Endothelial cell of hepatic sinusoid (primary cell): ENCODE data around the gene PRR36.

ENCODE experiments used
- in situ Hi-C: cut with HindIII; loops from 2 replicates; pipeline ENCODE4 v1.10.0; 2017; ENCODE audit warnings: low sequenced_read_pairs

PRR36 gene

DNA sequence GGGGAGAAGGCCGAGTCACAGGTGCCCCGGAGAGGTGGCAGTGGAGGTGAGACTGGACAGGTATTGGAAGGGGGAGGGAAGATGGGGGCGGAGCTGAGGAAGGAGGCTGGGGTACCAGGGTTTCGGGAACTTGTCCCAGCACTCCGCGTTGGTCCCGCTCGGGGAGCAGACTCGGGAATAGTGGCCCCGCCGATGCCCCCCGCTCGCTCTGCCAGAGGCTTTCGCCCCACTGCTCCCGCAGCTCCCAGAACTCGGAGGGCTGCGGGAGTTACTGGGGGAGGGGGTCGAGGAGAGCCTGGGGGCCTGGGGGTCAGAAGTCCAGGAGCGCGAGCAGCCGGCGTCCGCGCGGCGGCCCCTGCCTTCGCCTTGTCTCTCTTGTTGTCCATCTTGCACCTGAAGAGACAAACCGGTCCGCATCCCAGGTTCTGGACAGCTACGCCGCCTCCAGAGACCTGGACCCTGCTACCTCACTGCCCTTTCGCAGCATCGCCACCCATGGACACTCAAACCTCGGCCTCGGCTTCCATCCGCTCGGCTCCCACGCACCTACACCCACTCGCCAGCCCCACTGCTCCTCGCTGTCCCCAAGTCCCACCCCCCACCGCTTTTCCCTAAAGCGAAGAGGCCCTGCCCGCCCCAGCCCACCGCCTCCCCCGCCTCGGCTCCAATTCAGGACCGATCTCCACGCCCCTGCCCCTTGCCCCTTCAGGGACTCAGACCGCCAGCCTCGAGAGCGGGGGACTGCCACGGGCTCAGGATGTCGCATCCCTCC lies 700 bp downstream of the PRR36 start:
- in situ Hi-C loops: no loop called here

DNA sequence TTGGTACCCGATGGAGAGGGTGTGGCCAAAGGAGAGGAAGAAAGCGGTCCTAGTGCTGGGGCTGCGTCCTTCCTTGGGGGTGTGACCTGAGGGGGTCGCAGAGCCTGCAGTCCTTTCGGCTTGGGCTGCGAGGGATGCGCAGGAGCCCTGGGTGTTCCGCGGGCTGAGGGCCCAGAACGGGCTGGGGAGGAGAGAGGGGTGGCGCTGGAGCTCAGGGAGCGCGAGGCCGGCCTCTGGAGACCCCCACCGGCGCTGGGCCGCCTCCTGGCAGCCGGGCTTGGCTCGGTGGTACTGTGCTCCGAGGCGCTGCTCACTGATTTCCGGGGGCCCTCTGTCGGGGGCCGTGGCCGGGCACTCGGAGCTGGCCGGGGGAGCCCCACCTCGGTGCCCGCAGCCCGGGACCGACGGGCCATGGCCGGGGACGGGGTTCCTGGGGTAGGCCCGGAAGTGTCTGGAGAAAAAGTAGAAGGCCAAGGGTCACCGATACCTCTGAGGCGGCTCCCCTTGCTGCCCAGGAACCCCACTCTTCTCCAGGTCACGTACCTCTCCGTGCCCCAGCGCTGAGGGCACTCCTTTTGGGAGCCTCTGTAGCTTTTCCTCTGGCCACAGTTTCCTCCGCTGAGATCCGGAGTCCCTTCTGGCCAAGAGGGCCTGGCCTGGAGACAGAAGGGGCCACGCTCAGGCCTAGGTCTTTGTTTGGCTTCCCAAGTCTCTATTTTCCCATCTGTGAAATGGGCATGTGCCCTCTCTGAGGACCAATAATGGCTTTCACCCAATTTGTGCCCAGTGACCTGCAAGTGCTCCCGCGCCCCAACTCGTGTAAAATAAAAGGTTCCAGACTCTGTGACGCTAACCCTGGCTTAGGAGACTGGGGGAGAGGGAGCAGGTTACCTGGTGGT lies 1.6 kb downstream of the PRR36 start:
- in situ Hi-C loops: no loop called here

- in situ Hi-C loops: no loop called here
Observed at GRCh38 chr19:7871437-7872305, 2.5 kb downstream of the PRR36 start.

DNA sequence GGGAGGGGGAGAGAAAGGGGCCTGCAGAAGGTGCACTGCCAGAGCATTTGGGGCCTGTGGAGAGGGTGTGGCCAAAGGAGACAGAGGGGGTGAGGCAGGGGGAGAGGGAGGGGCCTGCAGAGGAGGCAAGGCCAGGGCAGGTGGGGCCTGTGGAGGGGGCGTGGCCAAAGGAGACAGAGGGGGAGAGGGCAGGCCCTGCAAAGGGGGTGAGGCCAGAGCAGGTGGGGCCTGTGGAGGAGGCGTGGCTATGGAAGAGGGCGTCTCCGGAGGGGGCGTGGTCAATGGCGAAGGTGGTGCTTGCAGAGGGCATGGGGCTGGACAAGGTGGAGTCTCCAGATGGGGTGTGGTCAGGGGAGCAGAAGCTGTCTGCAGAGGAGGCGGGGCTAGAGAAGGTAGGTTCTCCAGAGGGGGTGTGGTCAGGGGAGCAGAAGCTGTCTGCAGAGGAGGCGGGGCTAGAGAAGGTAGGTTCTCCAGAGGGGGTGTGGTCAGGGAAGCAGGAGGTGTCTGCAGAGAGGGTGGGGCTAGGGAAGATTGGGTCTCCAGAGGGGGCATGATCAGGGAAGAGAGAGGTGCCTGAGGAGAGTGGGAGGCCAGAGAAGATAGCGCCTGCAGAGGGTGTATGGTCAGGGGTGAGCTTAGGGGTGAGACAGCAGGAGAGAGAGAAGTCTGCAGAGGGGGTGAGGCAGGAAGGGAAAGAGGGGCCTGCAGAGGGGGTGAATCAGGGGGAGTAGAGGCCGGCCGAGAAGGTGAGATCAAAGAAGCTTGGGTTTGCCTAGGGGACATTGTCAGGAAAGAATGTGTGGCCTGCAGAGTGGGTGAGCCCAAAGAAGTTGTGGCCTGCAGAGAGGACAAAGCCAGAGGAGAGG lies 3.4 kb downstream of the PRR36 start:
- in situ Hi-C loops: no loop called here

GRCh38 chr19:7869910-7870511 lies 4.2 kb downstream of the PRR36 start:
- in situ Hi-C loops: no loop called here

- in situ Hi-C loops: no loop called here
Observed at GRCh38 chr19:7869453-7869909, 4.7 kb downstream of the PRR36 start.

DNA sequence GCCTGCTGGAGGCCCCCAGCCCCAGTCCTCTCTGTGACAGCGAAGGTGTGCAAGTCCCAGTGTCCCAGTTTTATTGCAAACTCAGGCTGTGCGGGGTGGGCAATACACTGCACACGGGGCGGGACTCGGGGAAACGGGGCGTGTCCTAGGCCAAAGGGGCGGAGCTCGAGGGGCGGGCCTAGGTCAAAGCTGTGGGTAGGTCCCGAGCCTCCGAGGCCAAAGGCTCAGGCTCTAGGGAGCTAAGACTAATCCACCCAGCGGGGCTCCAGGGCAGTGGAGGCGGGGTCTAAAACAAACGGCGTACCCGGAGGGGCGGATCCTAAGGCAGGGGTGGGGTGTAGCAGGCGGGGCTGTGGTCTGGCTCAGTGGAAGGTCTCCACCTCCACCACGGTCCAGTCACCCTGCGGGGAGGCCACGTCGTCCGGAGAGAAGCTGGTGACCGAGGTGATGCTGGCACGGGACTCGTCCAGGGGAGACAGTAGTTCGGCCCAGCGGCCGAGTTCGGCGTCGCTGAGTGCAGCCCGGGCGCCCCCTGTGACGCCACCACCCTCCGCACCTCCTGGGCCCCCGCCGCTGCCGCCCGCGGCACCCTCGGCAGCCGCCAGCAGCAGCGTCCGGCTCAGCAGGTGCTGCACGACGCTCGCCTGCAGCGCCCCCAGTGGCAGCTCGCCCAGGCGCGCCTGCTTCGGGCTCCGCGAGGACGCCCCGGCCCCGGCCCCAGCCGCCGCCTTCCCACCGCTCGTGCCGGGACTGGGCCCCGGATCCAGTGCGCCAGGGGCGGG lies 5.3 kb downstream of the PRR36 start:
- in situ Hi-C loops: no loop called here

- in situ Hi-C loops: no loop called here
Observed at GRCh38 chr19:7868326-7868670, 5.9 kb downstream of the PRR36 start.

DNA sequence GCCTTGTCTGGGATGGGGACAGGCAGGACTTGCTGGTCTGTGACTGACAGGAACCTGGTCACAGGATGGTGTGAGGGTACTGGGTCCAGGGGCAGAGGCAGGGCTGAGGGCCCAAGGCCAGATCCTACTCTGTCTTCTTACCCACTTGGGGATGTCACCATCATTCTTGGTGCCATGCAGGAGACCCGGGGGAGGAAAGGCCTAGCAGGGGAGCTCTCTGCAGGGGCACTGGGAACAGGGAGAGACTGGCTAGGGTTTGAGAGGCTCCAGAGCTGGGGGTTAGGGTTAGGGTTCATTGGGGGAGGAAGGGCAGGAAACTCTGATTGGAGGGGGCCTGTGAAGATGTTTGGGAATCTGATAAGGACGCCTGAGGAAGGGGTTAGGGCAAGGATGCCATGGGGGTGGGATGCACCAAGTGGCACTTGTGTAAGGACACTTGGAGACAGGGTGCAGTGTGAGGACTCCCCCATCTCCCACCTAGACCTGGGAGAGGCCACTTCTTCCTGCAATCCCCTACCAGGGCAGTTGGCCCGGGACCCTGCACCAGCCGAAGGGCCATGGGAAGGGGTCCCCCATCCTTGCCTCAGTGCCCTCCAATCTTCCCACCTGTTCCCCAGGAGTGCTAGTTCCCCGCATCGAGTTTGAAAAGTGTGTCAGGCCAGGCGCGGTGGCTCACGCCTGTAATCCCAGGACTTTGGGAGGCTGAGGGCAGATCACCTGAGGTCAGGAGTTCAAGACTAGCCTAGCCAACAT lies 6.9 kb downstream of the PRR36 start:
- in situ Hi-C loops: no loop called here

DNA sequence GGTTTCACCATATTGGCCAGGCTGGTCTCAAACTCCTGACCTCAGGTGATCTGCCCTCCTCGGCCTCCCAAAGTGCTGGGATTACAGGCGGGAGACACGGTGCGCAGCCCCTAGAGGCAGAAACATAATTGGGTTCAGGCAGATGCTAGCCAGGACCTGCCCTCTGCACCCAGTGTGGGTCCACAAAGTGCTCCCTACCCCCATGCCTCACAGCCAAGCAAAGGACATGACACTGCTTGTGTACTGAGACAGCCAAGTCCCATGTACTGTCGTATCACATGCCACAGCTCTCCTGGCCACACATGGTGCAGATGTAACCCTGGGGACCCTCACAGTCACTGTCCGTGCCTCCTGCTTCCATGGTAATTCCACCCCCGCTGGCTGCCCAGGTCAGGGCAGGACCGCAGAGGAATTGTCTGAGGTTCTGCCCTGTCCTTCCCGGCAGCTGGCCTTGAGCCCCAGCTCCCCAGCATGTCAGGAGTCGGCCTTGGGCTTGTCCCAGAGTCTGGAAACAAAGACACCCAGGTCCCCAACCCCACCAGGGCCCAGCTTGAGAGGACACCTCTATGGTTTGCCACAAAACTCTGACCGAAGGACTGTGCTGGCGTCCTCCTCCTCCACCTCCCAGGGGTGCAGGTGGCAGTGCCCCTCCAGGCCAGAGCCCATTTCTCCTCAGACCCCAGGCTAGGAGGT lies 7.6 kb downstream of the PRR36 start:
- in situ Hi-C loops: no loop called here

GRCh38 chr19:7865262-7865911 lies 8.8 kb downstream of the PRR36 start:
- in situ Hi-C loops: no loop called here

- in situ Hi-C loops: no loop called here
Observed at GRCh38 chr19:7864690-7865074, 9.5 kb downstream of the PRR36 start.

GRCh38 chr19:7863971-7864689 lies 10.1 kb downstream of the PRR36 start:
- in situ Hi-C loops: no loop called here

DNA sequence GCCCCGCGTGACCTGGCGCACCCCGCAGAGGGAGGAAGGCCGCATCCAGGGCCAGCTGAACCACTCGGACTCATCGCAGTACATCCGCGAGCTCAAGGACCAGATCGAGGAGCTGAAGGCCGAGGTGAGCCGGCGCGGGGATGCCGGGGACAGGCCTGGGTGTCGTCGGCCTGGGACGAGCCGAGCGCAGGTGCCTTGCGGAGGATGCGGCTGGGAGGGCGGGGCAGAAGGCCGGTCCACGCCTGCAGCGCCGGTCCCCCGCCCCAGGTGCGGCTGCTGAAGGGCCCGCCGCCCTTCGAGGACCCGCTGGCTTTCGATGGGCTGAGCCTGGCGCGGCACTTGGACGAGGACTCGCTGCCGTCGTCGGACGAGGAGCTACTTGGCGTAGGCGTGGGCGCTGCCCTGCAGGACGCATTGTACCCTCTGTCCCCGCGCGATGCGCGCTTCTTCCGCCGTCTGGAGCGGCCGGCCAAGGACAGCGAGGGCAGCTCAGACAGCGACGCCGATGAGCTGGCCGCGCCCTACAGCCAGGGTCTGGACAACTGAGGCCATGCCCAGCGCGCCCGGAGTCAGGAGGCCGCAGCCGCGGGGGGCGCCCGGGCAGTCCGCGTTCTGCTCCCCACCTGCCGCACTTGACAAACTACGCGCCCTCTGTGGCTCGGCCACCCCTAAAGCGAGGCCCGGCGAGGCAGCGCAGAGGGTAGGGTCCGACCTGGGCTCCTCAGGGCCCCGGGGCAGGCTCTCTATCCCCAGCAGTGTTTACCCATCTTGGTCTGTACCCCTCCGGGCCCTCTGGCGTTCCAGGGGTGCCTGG lies 10.8 kb downstream of the PRR36 start:
- in situ Hi-C loops: no loop called here

DNA sequence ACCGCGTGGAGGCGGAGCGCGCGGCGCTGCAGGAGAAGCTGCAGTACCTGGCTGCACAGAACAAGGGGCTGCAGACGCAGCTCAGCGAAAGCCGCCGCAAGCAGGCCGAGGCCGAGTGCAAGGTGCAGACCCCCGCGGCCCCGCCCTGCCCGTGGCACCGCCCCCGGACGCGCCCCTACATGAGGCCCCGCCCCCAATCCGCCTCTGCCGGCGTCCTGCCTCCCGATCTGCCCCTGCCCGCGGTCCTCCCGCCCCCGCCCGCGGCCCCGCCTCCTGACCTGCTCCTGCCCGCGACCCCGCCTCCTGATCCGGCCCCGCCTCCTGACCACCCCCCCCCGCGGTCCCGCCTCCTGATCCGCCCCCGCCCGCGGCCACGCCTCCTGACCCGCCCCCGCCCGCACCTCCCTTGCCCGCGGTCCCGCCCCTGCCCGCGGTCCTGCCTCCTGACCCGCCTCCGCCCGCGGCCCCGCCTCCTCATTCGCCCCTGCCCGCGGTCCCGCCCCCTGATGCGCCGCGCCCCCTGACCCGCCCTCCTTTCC lies 11.7 kb downstream of the PRR36 start:
- in situ Hi-C loops: no loop called here
